Thyroid gland (tissue), 4 donors: ENCODE results near the gene SAP130. TPM values are rescaled to one million over a fixed set of nuclear protein-coding genes. Genes with fewer than 3 reads are reported as not detected.

Experiments
- DNase-seq, 2 donors: peaks; one replicate each; pipeline ENCODE4 v3.0.0-alpha.2; 2019
- H3K27ac ChIP-seq, 3 donors: fragments of 200-600 bp; sonication (generic); 1 replicate in 2 of 3; 2 replicates in 1 of 3; pipeline ENCODE4 v1.5.1; 2016 to 2019; ENCODE audit warnings: mild to moderate bottlenecking in 1 of 3, moderate library complexity in 1 of 3
- H3K27me3 ChIP-seq: fragments of 200-600 bp; sonication (generic); one replicate; pipeline ENCODE4 v1.5.1; 2019
- H3K36me3 ChIP-seq, 2 donors: fragments of 200-600 bp; sonication (generic); one replicate each; pipeline ENCODE4 v1.5.1; 2016 to 2019
- H3K4me1 ChIP-seq, 2 donors: fragments of 200-600 bp; sonication (generic); one replicate each; pipeline ENCODE4 v1.5.1; 2017 to 2019
- H3K4me3 ChIP-seq, 3 donors: fragments of 200-600 bp; sonication (generic); replicated peaks in 1 of 3; 1 replicate in 2 of 3; 2 replicates in 1 of 3; pipeline ENCODE4 v1.5.1; 2016; ENCODE audit warnings: mild to moderate bottlenecking in 1 of 3
- H3K9me3 ChIP-seq: fragments of 200-600 bp; sonication (generic); one replicate; pipeline ENCODE4 v1.5.1; 2017
- CTCF ChIP-seq, 6 experiments: fragments of 200-600 bp in 3 of 6; fragments of 450-650 bp in 3 of 6; sonication (generic) in 3 of 6; IDR thresholded peaks; one replicate each; pipeline ENCODE4 v1.5.1; 2016 to 2019; ENCODE audit warnings: antibody characterized with exemption in 6 of 6, mild to moderate bottlenecking in 2 of 6, inconsistent platforms in 1 of 6, moderate library complexity in 1 of 6
- POLR2A ChIP-seq, 2 donors: fragments of 450-650 bp; IDR thresholded peaks; one replicate each; pipeline ENCODE4 v1.6.1; 2017; ENCODE audit warnings: antibody characterized with exemption in 2 of 2, mild to moderate bottlenecking in 2 of 2, moderate library complexity in 1 of 2
- WGBS, 2 donors: methylation state at CpG; one replicate each; pipeline ENCODE4 v1.1.5; 2017; 5-methylcytosine and 5-hydroxymethylcytosine counted together
- intact Hi-C: fragments of 100-400 bp; cut with DNase I; formaldehyde crosslinking; loops from one replicate; pipeline ENCODE4 v1.15.1; 2023
- total RNA-seq, 4 donors: library from RNA; depleted of rRNA; stranded (reverse); fragments of >200 nt; gene quantifications; one replicate each; pipeline ENCODE4 v1.2.3, GENCODE V29; 2016

SAP130 gene
- total RNA-seq, 4 donors from 2014 or later = 10.3 to 14.7 (median 11.3) TPM

DNA sequence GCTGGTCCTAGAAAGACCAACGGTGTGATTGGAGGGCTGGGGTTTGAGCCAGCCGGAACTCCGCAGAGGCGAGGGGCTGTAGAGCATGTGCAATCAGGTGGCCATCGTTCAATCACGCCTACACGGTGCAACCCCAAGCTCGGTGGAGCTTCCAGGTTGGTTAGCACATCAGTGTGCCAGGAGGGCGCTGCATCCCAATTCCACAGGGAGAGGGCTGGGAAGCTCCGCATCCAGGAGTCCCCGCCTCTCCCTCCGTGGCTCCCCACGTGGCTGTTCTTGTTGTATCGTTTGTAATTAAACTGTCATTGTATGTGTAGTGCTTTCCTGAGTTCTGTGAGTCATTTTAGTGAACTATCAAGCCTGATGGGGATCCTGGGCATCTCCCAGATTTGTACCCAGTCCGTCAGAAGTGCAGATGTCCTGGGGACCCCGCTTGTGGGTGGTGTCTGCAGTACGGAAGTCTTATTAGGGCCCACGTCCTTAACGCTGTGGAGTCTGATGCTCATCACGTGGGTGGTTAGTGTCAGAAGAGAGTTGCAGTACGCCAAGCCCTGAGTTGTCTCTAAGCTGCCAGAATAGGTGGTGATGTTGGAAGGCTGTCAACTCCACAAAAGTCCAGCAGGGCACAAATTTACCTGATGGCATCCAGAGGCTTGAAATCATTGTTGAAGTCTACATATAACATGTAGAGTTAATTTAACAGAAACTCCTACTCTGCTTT lies 121.5 kb downstream of the SAP130 start:
- Histone ChIP-seq H3K27me3 (no peaks in the 10 kb centered on the region), H3K4me3 (no peak overlapping the region), H3K4me1 (no peaks in the 10 kb centered on the region), H3K27ac (no peak overlapping the region), H3K36me3 (no peaks in the 10 kb centered on the region), H3K9me3 (no peaks in the 10 kb centered on the region)
- DNase-seq = no peak
- no peak for TF ChIP-seq POLR2A (IDR thresholded peaks at IDR 0.05)
- TF ChIP-seq CTCF (IDR thresholded peaks at IDR 0.05) = no peak
- intact Hi-C loops = no loop called here
- whole genome bisulfite sequencing, 2 donors = 53 to 69% methylated on average over 17 to 21 of the region's 21 CpGs

DNA sequence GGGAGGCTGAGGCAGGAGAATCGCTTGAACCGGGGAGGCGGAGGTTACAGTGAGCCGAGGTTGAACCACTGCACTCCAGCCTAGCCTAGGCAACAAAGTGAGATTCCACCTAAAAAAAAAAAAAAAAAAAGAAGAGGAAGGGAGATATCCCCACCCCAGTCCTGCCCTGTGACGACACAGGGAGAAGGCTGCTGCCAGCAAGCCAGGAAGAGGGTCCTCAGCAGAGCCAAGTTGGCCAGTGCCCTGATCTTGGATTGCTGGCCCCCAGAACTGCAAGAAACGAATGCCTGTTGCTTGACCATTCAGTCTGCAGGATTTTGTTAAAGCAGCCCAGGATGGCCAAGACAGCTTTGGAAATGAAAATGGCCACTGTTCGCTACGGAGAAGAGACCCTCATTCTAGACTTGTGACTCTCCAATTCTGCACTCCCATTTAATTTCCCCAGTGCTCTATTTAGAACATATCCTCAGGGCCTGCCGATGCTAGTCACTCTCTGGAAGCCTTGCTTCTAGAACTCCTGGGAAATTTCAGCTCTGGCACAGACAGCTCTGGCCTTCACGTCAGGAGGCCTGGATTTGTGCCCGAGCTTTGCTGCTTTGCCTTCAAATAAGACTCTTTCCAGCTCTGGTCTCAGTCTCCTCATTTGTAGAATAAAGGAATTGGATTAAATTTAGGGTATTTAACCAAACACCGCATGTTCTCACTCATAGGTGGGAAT lies 126.4 kb downstream of the SAP130 start:
- Histone ChIP-seq H3K9me3 (no peaks in the 10 kb centered on the region), H3K4me1 (no peaks in the 10 kb centered on the region), H3K4me3 (no peak overlapping the region), H3K27me3 (no peaks in the 10 kb centered on the region), H3K36me3 (no peaks in the 10 kb centered on the region), H3K27ac (no peak overlapping the region)
- TF ChIP-seq POLR2A (IDR thresholded peaks at IDR 0.05) = no peak
- intact Hi-C loops = no loop called here
- WGBS, 2 donors = 78 to 90% methylated on average over 12 of the region's 12 CpGs
- DNase-seq = no peak

DNA sequence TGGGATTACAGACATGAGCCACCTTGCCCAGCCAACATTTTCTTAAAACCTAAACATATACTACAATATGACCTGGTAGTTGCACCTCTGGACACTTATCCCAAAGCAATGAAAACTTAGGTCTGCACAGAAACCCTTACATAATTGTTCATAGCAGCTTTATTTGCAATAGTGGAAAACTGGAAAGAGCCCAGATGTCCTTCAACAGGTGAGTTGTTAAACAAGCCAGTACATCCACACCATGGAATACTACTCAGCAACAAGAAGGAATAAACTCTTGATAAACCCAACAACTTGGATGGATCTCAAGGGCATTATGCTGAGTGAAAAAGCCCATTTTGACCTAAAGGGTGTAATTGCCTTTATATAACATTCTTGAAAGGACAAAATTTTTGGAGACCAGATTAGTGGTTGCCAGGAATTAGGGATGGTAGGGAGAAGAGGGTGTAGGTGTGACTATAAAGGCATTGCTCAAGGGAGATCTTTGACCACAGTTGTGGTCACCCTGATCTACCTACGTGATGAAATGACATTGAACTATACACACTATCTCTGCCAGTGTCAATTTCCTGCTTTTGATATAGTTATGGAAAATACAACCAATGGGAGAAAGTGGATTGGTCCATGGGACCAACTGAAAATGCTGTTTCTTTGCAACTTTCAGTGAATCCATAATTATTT lies 130.2 kb downstream of the SAP130 start:
- 67 to 68% methylated on average over 1 of the region's 1 CpG for WGBS, 2 donors
- Histone ChIP-seq H3K27ac (no peak overlapping the region), H3K4me3 (no peak overlapping the region), H3K27me3 (no peaks in the 10 kb centered on the region), H3K9me3 (no peaks in the 10 kb centered on the region), H3K36me3 (no peaks in the 10 kb centered on the region), H3K4me1 (no peaks in the 10 kb centered on the region)
- TF ChIP-seq CTCF (IDR thresholded peaks at IDR 0.05) (no peak), POLR2A (IDR thresholded peaks at IDR 0.05) (no peak)
- intact Hi-C loops = no loop called here
- no peak for DNase-seq

- no peak for DNase-seq
- intact Hi-C loops = no loop called here
- H3K4me1 ChIP-seq = peaks cover 3 to 4% of the 10 kb centered on the region in 2 donors
- no peak for TF ChIP-seq CTCF (IDR thresholded peaks at IDR 0.05)
- H3K9me3 ChIP-seq = no peaks in the 10 kb centered on the region
- 52 to 61% methylated on average over 5 of the region's 5 CpGs for WGBS, 2 donors
- no peak overlapping the region for H3K4me3 ChIP-seq
- H3K36me3 ChIP-seq = no peaks in the 10 kb centered on the region
- no peaks in the 10 kb centered on the region for H3K27me3 ChIP-seq
- no peak overlapping the region for H3K27ac ChIP-seq
Observed at GRCh38 chr2:127893494-127893893, 134.4 kb downstream of the SAP130 start.

DNA sequence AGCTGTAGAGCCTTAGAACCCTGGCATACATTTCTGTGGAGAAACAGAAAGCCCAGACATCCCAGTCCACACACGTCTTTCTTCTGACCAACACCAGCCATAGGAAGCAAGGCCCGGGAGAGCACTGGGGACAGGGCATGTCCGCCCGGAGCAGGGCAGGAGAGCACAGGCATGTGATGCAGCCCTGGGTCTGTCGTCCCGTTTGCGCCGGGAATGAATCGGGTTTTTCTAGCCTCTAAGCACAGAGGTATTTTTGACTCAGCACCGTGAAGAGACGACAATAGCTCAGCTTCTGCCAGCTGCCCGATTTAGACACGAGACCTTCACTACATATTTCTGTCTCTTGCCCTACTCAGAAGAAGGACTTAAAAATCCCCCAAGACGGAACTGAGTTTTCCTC lies 134.8 kb downstream of the SAP130 start:
- TF ChIP-seq POLR2A (IDR thresholded peaks at IDR 0.05) (no peak), CTCF (IDR thresholded peaks at IDR 0.05) (no peak)

More for the DNA sequence above, 134.8 kb downstream of the SAP130 start:
- no peak for DNase-seq
- Histone ChIP-seq H3K27ac (no peak overlapping the region), H3K27me3 (no peaks in the 10 kb centered on the region), H3K4me1 (peaks cover 6% of the 10 kb centered on the region in 2 donors), H3K4me3 (no peak overlapping the region), H3K9me3 (no peaks in the 10 kb centered on the region), H3K36me3 (no peaks in the 10 kb centered on the region)
- WGBS, 2 donors = 86 to 88% methylated on average over 14 of the region's 14 CpGs
- intact Hi-C loops = no loop called here
